GM12878 (cell line): ENCODE measurements around the gene SCNN1B. TPM values are rescaled to one million over a fixed set of nuclear protein-coding genes. Genes with fewer than 3 reads are reported as not detected.

Experiments used
- ATAC-seq: fragments of 200-7000 bp; cut with Tn5 transposase; 3 replicates; pipeline ENCODE4 v1.9.1; 2020; ENCODE audit warnings: mild to moderate bottlenecking, moderate library complexity
- BruUV-seq: library from RNA; stranded (reverse); fragments of 400-500 nt; replicated peaks from 2 replicates; lab custom pipeline; 2021; lab: Mats Ljungman, UMichigan
- CTCF ChIA-PET: fragments of 300-600 bp; sonication (Branson Sonifier 250); formaldehyde crosslinking; extraction: SDS; loops from one replicate; lab custom pipeline; 2021; ENCODE audit warnings: inconsistent platforms; lab: Yijun Ruan, JAX
- POLR2A ChIA-PET: fragments of 350-600 bp; formaldehyde crosslinking; extraction: SDS; loops from one replicate; lab custom pipeline; 2021; ENCODE audit warnings: inconsistent platforms; lab: Charles Lee
- RAD21 ChIA-PET: fragments of 300-600 bp; sonication (Branson Sonifier 250); formaldehyde crosslinking; loops from one replicate; lab custom pipeline; 2023; ENCODE audit warnings: antibody characterized with exemption; ENCODE audit not compliant: unreplicated experiment; lab: Charles Lee
- SMC1A ChIA-PET: fragments of 300-600 bp; sonication (Branson Sonifier 250); formaldehyde crosslinking; loops from one replicate; lab custom pipeline; 2023; ENCODE audit not compliant: unreplicated experiment, uncharacterized antibody; lab: Charles Lee
- DNase-seq: peaks from one replicate; pipeline ENCODE4 v3.0.0-alpha.2; 2011; ENCODE audit warnings: low read depth, low spot score
- FAIRE-seq: peaks from 3 replicates; lab custom pipeline; 2011; peaks lifted over from hg19 to GRCh38; lab: Jason Lieb, UNC
- H2AFZ ChIP-seq: 2 replicates; pipeline ENCODE4 v1.6.0; 2011; ENCODE audit warnings: low read depth, low read length, control low read depth; ENCODE audit not compliant: control insufficient read depth
- H3K27ac ChIP-seq: 2 replicates; pipeline ENCODE4 v1.5.1; 2011; ENCODE audit warnings: control low read depth; ENCODE audit not compliant: control insufficient read depth, insufficient read depth
- H3K27me3 ChIP-seq, 2 experiments: replicated peaks in 1 of 2; 2 replicates each; pipeline versions ENCODE4 v1.6.0 to v1.6.1; 2011; ENCODE audit warnings: low read length in 1 of 2; ENCODE audit not compliant: control insufficient read depth in 2 of 2, insufficient read depth in 2 of 2
- H3K36me3 ChIP-seq, 2 experiments: 2 replicates each; pipeline ENCODE4 v1.5.1; 2011; ENCODE audit warnings: low read length in 1 of 2; ENCODE audit not compliant: control insufficient read depth in 2 of 2, insufficient read depth in 2 of 2
- H3K4me1 ChIP-seq: 2 replicates; pipeline ENCODE4 v1.6.1; 2011; ENCODE audit warnings: mild to moderate bottlenecking, low read length, moderate library complexity, mixed read lengths; ENCODE audit not compliant: control insufficient read depth, insufficient read depth
- H3K4me2 ChIP-seq: 2 replicates; pipeline ENCODE4 v1.6.0; 2011; ENCODE audit warnings: control low read depth; ENCODE audit not compliant: control insufficient read depth, insufficient read depth
- H3K4me3 ChIP-seq: fragments of 200-600 bp; sonication (generic); 2 replicates; pipeline ENCODE4 v1.5.1; 2016
- H3K79me2 ChIP-seq: 2 replicates; pipeline ENCODE4 v1.6.0; 2011; ENCODE audit warnings: low read length; ENCODE audit not compliant: control insufficient read depth, insufficient read depth
- H3K9ac ChIP-seq: 2 replicates; pipeline ENCODE4 v1.8.0; 2011; ENCODE audit warnings: low read length, control low read depth, mixed read lengths; ENCODE audit not compliant: control insufficient read depth, insufficient read depth
- H3K9me3 ChIP-seq: replicated peaks from 3 replicates; pipeline ENCODE4 v1.5.1; 2011; ENCODE audit warnings: mild to moderate bottlenecking, low read length; ENCODE audit not compliant: control insufficient read depth, insufficient read depth
- H4K20me1 ChIP-seq: 2 replicates; pipeline ENCODE4 v1.6.0; 2011; ENCODE audit not compliant: control insufficient read depth, insufficient read depth
- BHLHE40 ChIP-seq, 2 experiments: fragments of 450-650 bp in 1 of 2; IDR thresholded peaks; 2 replicates each; pipeline ENCODE4 v1.6.1; 2011 to 2017; ENCODE audit warnings: low read depth in 2 of 2, borderline replicate concordance in 1 of 2, improper control_type of control experiment in 1 of 2, low read length in 1 of 2, mild to moderate bottlenecking in 1 of 2
- BMI1 ChIP-seq: fragments of 450-650 bp; IDR thresholded peaks from 2 replicates; pipeline ENCODE4 v1.6.1; 2016; ENCODE audit warnings: mild to moderate bottlenecking, moderate library complexity, borderline replicate concordance
- CHD2 ChIP-seq: IDR thresholded peaks from 2 replicates; pipeline ENCODE4 v1.6.1; 2011; ENCODE audit warnings: low read depth, low read length, improper control_type of control experiment, borderline replicate concordance
- GATAD2B ChIP-seq: fragments of 450-650 bp; conservative IDR thresholded peaks from 2 replicates; pipeline ENCODE4 v1.6.1; 2017; ENCODE audit warnings: low read depth, mild to moderate bottlenecking, moderate library complexity
- HDAC2 ChIP-seq: fragments of 200-600 bp; sonication (generic); IDR thresholded peaks from 2 replicates; pipeline ENCODE4 v1.6.1; 2017
- HSF1 ChIP-seq: fragments of 150-350 bp; IDR thresholded peaks from 2 replicates; pipeline ENCODE4 v1.6.1; 2014; ENCODE audit warnings: mild to moderate bottlenecking, low read depth, low read length
- IKZF2 ChIP-seq, 2 experiments: fragments of 450-650 bp; IDR thresholded peaks; 2 replicates each; pipeline ENCODE4 v1.6.1; 2017; ENCODE audit warnings: mild to moderate bottlenecking in 2 of 2, moderate library complexity in 2 of 2
- KLF5 ChIP-seq: fragments of 450-650 bp; IDR thresholded peaks from 2 replicates; pipeline ENCODE4 v1.6.1; 2014; ENCODE audit warnings: mild to moderate bottlenecking; ENCODE audit not compliant: partially characterized antibody
- POLR2A ChIP-seq: IDR thresholded peaks from 2 replicates; pipeline ENCODE4 v1.6.1; 2011; ENCODE audit warnings: low read depth, mild to moderate bottlenecking, low read length
- POLR2AphosphoS2 ChIP-seq: IDR thresholded peaks from 2 replicates; pipeline ENCODE4 v1.6.1; 2011; ENCODE audit warnings: low read depth, mild to moderate bottlenecking, low read length, improper control_type of control experiment, moderate library complexity
- SMAD1 ChIP-seq: fragments of 450-650 bp; IDR thresholded peaks from 2 replicates; pipeline ENCODE4 v1.6.1; 2018; ENCODE audit warnings: mild to moderate bottlenecking, low read depth; ENCODE audit not compliant: partially characterized antibody
- SP1 ChIP-seq: IDR thresholded peaks from one replicate; pipeline ENCODE4 v1.6.1; 2011; ENCODE audit warnings: low read depth, low read length
- SRF ChIP-seq, 2 experiments: IDR thresholded peaks; 2 replicates each; pipeline ENCODE4 v1.6.1; 2011; ENCODE audit warnings: low read depth in 2 of 2, low read length in 2 of 2, mild to moderate bottlenecking in 1 of 2, moderate library complexity in 1 of 2
- STAT1 ChIP-seq: fragments of 450-650 bp; conservative IDR thresholded peaks from 2 replicates; pipeline ENCODE4 v1.6.1; 2014; ENCODE audit warnings: antibody characterized with exemption, mild to moderate bottlenecking
- ZNF622 ChIP-seq: fragments of 450-650 bp; IDR thresholded peaks from 2 replicates; pipeline ENCODE4 v1.6.1; 2017; ENCODE audit warnings: mild to moderate bottlenecking, inconsistent platforms
- WGBS: methylation state at CpG from one replicate; pipeline ENCODE4 v1.1.6; 2016; ENCODE audit warnings: low lambda C conversion rate; ENCODE audit not compliant: insufficient replicate concordance, insufficient coverage; ENCODE audit errors: missing lambda C conversion rate; 5-methylcytosine and 5-hydroxymethylcytosine counted together
- in situ Hi-C: fragments of 300-500 bp; cut with MboI; formaldehyde crosslinking; loops from 9 replicates; pipeline ENCODE4 v1.14.3; 2018; ENCODE audit warnings: mixed read lengths
- intact Hi-C: fragments of 100-400 bp; cut with micrococcal nuclease; formaldehyde crosslinking; loops from one replicate; pipeline ENCODE4 v1.14.2; 2022; ENCODE audit not compliant: unreplicated experiment
- polyA plus RNA-seq, 11 experiments: library from polyadenylated mRNA; depleted of rRNA in 4 of 11; unstranded in 6 of 11; stranded (reverse) in 5 of 11; fragments of >200 nt; fragmentation: Nextera tagmentation in 4 of 11; fragmentation: Illumina TruSeq in 1 of 11; extraction: Ambion mirVana in 4 of 11; extraction: Trizol in 1 of 11; gene quantifications; 1 replicate in 1 of 11; 2 replicates in 10 of 11; pipeline versions ENCODE4 v1.2.1 to v1.2.3, GENCODE V29; 2011 to 2016; ENCODE audit warnings: inconsistent platforms in 2 of 11, missing spikeins in 2 of 11, low read depth in 1 of 11
- total RNA-seq, 4 experiments: library from RNA; depleted of rRNA in 3 of 4; stranded (reverse); fragments of >200 nt in 3 of 4; fragmentation: Illumina TruSeq in 1 of 4; extraction: Trizol in 1 of 4; gene quantifications; 2 replicates each; pipeline versions ENCODE4 v1.2.1 to v1.2.3, GENCODE V29; 2013 to 2021

SCNN1B gene
- total and polyA plus RNA-seq, 10 of the 15 experiments (the other 5 are each of a cell fraction or from before 2014, with no cell fraction given) = 0.28 to 1.5 (median 0.64) TPM

- no peak overlapping the region for H2AFZ ChIP-seq
- RAD21 ChIA-PET = interaction anchor here (1.5 to 5.0 kb wide), 2 partner anchors 32 to 129 kb away, joined by 3 to 30 read pairs; no protein-coding TSS in a partner anchor
- no peaks in the 10 kb centered on the region for H3K9me3 ChIP-seq
- H3K9ac ChIP-seq = no peak overlapping the region
- TF ChIP-seq HDAC2 (no peak), BHLHE40 (IDR thresholded peaks at IDR 0.05; ENCODE audit: borderline replicate concordance in 1 of 2, low read depth in 2 of 2, low read length in 1 of 2) (no peak), SP1 (no peak), CHD2 (no peak), BMI1 (no peak), POLR2A (no peak), KLF5 (no peak), SMAD1 (no peak), HSF1 (no peak), STAT1 (no peak), IKZF2 (IDR thresholded peaks at IDR 0.05) (no peak), SRF (IDR thresholded peaks at IDR 0.05; ENCODE audit: low read depth in 2 of 2, low read length in 2 of 2) (no peak), POLR2AphosphoS2 (no peak), GATAD2B (no peak), ZNF622 (no peak)
- SMC1A ChIA-PET = interaction anchor here (1.3 to 4.2 kb wide), 5 partner anchors 9 to 130 kb away, joined by 4 to 23 read pairs (median 6); no protein-coding TSS in a partner anchor
- no peak for ATAC-seq
- intact Hi-C loops (no loop called here), in situ Hi-C loops (no loop called here)
- no TSS peak for BruUV-seq
- H3K4me1 ChIP-seq = peaks cover 5% of the 10 kb centered on the region; the same call in 1 of the 2 replicates
- no peaks in the 10 kb centered on the region for H4K20me1 ChIP-seq
- no peaks in the 10 kb centered on the region for H3K36me3 ChIP-seq
- CTCF ChIA-PET = interaction anchor here (1.0 to 6.6 kb wide), 5 partner anchors 10 to 130 kb away, joined by 3 to 77 read pairs (median 5); partner anchors contain the start of gene SCNN1G
- no peak for FAIRE-seq
- H3K79me2 ChIP-seq = no peaks in the 10 kb centered on the region
- peaks cover 2 to 3% of the 10 kb centered on the region in 2 experiments; a peak in 2 of 4 replicates for H3K27me3 ChIP-seq
- WGBS = 49% methylated on average over 2 of the region's 2 CpGs
- no peak overlapping the region for H3K4me2 ChIP-seq
- H3K4me3 ChIP-seq = no peak overlapping the region
- DNase-seq = no peak
- POLR2A ChIA-PET = interaction anchor here (0.6 to 0.9 kb wide), 2 partner anchors 10 to 83 kb away, joined by 3 to 5 read pairs; no protein-coding TSS in a partner anchor
- H3K27ac ChIP-seq = no peak overlapping the region
Observed at GRCh38 chr16:23304620-23305019, 2.5 kb downstream of the SCNN1B start.
